ENCODE data around the gene PIH1D1.

- TF ChIP-seq POLR2A (IDR thresholded peaks at IDR 0.05; ENCODE audit: low read depth, low read length) (no peak), POLR2AphosphoS5 (IDR thresholded peaks at IDR 0.05; ENCODE audit: low read depth, low read length) (no peak), TAF1 (IDR thresholded peaks at IDR 0.05; ENCODE audit: low read depth, low read length) (no peak), POU2F2 (IDR thresholded peaks at IDR 0.05; ENCODE audit: low read depth, low read length) (no peak), SPI1 (IDR thresholded peaks at IDR 0.05; ENCODE audit: low read depth, low read length) (no peak)
These were observed 16.6 kb downstream of the PIH1D1 start for GRCh38 chr19:49434907-49435583.
